Suprapubic skin (tissue), 3 donors: ENCODE data around the gene KNOP1.

Experiments used
- POLR2AphosphoS5 ChIP-seq, 3 donors: sonication (generic); formaldehyde crosslinking; IDR thresholded peaks; one replicate each; pipeline ENCODE4 v1.6.1; 2017; ENCODE audit warnings: antibody characterized with exemption in 3 of 3
- TF ChIP-seq, protein P1 (sequence below), 2 donors: fragments of 200-600 bp in 1 of 2; fragments of 450-650 bp in 1 of 2; sonication (generic) in 1 of 2; IDR thresholded peaks; one replicate each; pipeline ENCODE4 v1.5.1; 2016 to 2019; ENCODE audit warnings: antibody characterized with exemption in 2 of 2, mild to moderate bottlenecking in 1 of 2, moderate library complexity in 1 of 2

DNA sequence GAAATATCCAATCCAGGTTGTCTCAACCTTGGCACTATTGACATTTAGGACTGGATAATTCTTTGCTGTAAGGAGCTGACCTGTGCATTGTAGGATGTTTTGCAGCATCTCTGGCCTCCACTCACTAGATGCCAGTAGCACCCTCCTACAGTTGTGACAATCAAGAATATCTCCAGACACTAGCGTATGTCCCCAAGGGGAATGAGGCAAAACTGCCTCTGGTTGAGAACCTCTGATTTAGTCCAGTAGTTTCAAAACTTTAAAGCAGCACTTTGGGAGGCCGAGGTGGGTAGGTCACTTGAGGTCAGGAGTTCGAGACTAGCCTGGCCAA lies 48.5 kb upstream of the KNOP1 start:
- TF ChIP-seq, protein P1, sequence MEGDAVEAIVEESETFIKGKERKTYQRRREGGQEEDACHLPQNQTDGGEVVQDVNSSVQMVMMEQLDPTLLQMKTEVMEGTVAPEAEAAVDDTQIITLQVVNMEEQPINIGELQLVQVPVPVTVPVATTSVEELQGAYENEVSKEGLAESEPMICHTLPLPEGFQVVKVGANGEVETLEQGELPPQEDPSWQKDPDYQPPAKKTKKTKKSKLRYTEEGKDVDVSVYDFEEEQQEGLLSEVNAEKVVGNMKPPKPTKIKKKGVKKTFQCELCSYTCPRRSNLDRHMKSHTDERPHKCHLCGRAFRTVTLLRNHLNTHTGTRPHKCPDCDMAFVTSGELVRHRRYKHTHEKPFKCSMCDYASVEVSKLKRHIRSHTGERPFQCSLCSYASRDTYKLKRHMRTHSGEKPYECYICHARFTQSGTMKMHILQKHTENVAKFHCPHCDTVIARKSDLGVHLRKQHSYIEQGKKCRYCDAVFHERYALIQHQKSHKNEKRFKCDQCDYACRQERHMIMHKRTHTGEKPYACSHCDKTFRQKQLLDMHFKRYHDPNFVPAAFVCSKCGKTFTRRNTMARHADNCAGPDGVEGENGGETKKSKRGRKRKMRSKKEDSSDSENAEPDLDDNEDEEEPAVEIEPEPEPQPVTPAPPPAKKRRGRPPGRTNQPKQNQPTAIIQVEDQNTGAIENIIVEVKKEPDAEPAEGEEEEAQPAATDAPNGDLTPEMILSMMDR (IDR thresholded peaks at IDR 0.05), result no peak
- TF ChIP-seq POLR2AphosphoS5 (IDR thresholded peaks at IDR 0.05), result no peak
